HPDE6-E6E7 (cell line): Measurements from ENCODE around the gene IL7R.
A peak's percentile ranks its signal among the peaks of the same experiment; 100 is the strongest.
"Not testable (repeated sequence)": the region's sequence is repeated elsewhere in the genome, so short reads cannot be mapped to it uniquely, and the experiment has no call there.

Experiments used
- DNase-seq: peaks from one replicate; pipeline ENCODE4 v3.0.0; 2011; ENCODE audit warnings: missing footprints; ENCODE audit errors: extremely low spot score

IL7R gene

DNA sequence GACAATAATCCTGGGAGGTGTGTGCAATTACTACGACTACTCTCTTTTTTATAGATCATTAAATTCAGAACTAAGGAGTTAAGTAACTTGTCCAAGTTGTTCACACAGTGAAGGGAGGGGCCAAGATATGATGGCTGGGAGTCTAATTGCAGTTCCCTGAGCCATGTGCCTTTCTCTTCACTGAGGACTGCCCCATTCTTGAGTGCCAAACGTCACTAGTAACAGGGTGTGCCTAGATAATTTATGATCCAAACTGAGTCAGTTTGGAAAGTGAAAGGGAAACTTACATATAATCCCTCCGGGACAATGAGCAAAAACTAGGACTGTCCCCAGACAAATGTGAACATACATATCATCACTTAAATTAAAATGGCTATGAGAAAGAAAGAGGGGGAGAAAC lies 20.2 kb downstream of the IL7R start:
- DNase-seq, result peak; percentile 21

DNA sequence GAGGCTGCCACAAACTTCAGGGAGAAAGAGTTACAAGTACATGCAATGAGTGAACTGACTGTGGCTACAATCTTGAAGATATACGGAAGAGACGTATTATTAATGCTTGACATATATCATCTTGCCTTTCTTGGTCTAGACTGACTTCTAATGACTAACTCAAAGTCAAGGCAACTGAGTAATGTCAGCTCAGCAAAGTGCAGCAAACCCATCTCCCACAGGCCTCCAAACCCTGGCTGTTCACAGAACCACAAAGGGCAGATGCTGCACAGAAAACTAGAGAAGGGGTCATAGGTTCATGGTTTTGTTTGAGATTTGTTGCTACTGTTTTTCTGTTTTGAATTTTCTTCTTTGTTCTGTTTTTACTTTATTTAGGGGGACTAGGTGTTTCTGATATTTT lies 21.0 kb downstream of the IL7R start:
- DNase-seq, result no peak

DNA sequence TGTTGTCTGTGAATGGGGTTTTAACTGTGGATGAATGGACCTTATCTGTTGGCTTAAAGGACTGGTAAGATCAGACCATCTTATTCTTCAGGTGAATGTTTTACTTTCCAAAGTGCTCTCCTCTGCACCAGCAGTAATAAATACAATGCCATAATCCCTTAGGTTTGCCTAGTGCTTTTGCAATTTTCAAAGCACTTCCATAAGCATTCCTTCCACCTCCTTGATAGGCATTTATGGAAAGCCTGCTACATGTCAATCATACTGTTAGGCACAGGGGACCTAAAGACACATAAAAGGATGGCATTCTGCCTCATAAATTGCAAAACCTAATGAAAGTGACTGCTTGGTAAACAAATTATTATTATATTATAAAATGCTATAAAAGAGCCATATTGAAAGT lies 21.4 kb downstream of the IL7R start:
- no peak for DNase-seq

DNA sequence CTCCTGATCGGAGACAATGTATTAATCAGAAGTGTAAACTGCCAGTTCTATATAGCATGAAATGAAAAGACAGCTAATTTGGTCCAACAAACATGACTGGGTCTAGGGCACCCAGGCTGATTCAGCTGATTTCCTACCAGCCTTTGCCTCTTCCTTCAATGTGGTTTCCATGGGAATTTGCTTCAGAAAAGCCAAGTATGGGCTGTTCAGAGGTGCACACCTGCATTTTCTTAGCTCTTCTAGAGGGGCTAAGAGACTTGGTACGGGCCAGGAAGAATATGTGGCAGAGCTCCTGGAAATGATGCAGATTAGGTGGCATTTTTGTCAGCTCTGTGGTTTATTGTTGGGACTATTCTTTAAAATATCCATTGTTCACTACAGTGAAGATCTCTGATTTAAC lies 22.4 kb downstream of the IL7R start:
- DNase-seq, result no peak

DNA sequence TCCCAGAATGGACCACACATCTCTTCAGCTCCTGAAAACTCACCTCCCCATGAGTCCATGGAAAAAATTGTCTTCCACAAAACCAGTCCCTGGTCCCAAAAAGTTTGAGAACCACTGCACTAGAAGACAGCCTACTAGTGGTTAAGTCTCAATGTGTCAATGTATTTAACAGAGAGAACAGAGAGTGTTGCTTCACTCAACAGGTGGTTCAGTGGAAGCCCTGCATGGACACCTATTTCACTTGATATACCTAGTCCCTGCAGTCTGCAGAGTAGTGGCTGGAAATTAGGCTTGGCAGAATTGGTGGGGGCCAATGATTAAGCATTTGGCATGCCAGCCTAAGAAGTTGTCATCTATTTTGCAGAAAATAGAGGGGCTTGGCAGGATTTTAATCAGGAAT lies 23.0 kb downstream of the IL7R start:
- DNase-seq, result no peak

DNA sequence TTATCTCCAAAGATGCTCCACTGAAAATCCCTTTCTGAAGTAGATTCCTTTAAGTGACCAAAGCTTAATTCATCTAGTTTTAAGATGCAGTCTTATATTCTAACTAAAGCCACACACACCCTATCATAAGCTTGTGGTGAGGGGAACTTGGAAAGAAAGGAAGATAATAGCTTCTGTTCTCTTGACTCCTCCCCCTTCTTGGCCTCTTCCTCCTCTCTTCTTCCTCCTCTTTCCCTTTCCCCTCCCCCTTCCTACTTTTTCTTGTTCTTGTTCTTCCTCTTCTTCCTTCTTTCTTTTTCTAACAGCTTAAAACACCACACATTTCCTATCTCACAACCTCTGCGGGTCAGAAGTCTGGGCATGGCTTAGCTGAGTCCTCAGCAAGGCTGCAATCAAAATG lies 23.5 kb downstream of the IL7R start:
- no peak for DNase-seq

DNA sequence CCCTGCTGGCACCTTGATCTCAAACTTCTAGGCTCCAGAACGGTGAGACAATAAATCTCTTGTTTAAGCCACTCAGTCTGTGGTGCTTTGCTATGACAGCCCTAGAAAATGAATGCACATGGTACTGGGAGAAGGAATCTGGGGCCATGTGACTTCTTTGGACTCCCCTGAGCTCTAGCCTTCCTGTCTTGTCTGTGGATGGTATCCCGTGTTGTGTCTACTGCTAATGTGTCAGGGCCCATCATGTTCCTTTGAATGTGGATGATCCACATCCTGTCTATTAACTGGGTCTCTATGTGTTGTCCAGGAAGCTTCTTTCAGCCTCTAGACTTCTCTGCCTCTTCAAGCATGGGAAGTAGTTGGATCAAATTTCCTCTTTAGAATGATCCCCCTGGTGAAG lies 25.1 kb downstream of the IL7R start:
- no peak for DNase-seq

DNA sequence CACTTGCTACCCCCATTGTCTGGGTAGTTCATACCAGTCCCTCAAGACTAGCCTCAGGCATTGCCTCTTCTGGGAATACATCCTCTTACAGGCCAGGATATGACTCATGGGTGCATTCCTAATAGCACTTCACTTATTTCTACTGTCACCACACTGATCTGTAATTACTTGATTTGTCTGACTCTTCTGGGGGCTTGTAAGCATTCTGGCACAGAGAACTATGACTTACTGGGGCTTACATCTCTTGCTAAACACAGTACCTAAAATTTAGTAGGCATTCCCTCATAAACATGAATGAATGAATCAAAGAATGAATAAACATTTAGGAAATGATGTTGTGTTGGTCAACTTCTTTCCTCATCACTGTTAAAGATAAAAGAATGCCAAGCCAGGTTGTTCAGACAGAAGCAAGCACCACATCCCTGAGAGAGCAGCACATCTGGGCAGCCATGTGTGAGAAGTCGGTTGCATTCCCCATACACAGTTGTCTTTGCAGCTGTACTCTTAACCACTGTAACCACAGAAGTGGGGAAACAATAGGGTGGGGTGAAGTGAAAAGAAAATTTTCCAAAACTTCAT lies 27.6 kb downstream of the IL7R start:
- peak; percentile 34 for DNase-seq

DNA sequence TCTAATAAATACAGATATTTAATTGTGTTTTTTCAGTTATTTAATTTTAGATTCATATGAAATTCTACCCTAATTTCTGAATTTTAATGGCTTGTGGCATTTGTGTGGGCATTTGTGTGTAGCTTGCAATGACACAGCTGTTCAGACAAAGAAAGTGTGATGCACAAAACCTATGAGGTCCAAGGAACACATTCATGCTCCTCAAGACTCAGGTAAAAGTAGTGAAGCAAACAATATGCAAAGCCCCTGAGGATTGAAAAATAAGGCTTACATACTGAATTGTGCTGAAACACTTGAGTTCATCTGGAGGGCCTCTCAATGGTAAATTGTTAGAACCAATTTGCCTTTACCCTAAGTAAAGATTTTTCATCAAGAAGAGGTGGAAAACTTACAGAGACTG lies 28.1 kb downstream of the IL7R start:
- no peak for DNase-seq

DNA sequence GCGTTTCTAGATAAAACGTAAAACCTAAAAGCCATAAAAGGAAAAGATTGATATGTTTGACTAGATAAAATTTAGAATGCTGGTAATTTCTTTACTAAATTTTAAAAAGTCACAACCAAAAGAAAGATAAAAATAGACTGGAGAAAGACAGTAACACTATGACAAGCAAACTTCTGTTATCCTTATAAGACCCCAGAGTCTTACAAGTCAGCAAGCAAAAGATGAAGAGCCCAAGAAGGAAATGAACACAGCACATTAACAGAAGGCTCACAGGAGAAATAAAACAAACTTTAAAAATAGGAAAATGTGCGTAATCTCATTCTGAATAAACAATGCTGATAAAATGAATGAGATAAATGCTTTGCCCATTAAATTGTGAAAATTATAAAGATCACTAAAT lies 29.7 kb downstream of the IL7R start:
- no peak for DNase-seq

DNA sequence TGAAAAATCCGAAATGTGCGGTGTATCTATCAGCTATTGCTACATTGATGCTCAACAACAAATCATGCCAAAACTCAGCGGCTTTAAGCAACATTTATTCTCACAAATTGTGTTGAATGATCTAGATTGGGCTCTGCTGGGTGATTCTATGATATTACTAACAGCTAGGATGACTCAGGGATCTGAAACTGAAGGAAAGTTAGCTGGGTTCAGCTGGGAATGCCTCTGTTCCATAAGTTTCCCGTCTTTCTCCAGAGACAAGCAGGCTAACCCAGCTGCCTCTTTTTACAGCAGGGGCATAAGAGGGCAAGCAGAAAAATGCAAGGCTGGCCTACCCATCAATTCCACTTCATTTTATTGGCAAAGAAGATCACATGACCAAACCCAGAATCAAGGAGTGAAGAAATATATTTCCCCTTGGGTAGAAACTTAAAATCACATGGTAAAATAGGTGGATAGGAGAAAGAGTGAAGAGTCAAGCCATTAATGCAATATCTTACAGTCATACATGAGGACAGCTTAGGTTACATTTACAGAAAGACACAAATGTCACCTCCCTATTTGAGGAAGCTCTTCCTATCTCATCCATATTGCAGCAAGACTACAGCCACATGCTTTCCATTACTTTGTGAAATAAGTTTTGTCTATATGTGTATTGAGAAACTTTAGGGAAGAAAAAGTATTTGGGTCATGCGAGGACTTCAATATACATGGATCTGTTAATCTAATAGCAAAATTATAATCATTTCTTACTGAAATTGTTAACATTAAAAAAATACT lies 30.8 kb downstream of the IL7R start:
- DNase-seq, result no peak

DNA sequence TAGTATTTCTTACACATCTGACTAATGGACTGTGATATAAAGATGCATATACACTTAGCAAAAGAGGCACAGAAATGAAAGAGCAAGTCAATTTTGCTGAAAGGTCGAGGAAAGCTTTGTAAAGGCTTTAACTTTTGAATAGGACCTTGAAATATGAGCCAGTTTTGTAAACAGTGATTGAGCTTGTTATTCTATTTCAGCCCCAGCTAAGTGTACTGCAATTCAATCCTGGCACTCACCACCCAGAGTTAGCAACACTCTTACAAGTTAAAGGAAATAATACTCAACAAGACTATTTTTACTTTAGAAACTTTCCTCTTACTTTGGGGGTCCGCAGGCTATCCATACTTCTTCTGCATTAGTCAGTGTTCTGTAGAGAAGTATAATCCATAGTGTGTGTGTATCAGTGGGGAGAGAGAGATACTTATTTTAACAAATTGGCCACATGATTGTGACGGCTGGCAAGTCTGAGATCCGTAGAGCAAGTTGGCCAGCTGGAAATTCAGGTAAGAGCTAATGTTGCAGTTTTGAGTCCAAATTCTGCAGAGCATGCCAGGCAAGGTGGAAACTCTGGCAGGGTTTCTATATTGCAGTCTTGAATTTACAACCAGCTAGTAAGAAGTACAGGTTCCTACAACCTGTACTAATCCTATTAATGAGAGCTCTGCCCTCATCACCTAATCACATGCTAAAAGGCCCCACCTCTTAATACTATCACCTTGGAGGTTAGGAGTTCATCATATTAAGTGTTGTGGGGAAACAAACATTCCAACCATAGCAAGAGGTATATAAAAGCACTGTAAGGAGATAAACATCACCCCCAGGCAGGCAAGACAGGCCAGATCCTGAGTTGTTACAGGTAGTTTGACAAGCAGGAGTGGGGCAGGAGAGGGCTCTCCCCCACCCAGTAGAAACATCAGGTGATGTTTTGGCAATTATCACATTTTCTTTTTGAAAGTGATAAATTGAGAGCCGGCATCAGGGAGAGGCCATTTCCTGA lies 33.6 kb downstream of the IL7R start:
- DNase-seq, result no peak

DNA sequence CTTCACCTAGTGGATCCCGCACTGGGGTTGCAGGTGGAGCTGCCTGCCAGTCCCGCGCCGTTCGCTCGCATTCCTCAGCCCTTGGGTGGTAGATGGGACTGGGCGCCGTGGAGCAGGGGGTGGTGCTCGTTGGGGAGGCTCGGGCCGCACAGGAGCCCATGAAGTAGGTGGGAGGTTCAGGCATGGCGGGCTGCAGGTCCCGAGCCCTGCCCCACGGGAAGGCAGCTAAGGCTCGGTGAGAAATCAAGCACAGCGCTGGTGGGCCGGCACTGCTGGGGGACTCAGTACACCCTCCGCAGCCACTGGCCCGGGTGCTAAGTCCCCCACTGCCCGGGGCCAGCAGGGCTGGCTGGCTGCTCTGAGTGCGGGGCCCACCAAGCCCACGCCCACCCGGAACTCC lies 36.1 kb downstream of the IL7R start:
- not testable (repeated sequence) for DNase-seq

DNA sequence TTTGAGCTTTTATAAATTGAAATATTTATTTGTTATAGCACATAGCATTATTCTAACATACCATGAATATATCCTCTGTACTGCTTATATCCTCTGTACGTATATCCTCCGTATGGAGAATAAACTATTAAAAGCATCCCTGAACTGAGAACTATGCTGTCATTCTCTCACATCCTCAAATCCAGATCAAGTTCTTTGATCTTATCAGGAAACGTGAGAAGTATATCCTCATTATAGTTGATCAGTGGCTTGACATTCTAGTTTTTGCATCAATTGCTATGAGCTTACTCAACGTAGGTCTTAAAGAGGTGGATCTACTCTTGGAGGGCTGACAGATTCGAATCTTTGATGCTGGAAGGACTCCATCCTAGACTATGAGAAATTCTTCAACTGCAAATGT lies 37.4 kb downstream of the IL7R start:
- no peak for DNase-seq

DNA sequence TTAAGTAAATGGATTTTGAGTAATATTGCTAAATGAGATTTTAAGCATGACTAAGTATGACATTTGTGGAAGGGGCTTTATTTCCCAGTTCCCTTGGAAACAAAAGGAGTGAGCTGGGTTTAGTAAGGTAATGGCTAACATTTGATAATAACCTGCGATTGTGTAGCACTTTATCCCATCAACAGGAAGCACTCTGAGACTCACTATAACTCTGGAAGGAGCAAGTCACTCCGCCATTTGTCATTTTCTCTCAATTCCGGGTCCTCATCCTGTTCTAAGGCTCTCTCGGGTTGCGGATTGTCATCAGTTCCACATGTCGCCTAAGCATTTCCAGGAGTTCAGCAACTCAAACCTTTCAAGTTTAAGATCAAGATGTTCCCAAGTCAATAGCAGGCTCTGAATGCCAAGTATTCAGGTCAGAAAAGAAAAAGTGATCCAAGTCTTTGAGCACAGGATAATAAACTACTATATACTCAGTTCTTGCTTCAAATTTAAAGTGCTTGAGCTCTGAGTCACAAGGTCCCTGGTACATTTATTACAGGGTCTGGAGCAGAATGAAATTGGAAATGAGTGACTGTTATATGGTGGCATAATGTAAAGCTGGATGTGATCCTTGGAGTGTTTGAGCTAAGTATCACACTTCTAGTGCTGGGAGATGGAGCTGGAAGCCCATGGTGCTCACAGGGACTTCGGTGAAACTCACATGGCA lies 42.4 kb downstream of the IL7R start:
- no peak for DNase-seq

DNA sequence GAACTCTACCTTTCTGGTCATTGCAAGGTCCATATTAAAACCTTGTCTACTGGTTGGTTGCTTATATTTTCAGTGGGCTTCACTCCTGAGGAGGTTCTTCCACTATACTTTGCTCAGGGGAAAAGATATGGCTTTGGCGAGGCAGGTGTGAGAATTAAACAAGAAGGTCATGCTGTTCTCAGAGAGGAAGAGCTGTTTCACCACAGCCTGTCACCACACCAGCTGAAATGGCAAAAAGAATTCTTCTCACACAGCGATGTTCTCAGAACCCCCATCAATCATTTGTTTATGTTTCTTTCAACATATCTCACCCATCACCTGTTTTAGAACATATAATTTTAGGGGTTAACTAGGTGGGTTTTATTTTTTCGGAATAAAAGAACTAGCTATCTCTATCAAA lies 43.1 kb downstream of the IL7R start:
- no peak for DNase-seq

DNA sequence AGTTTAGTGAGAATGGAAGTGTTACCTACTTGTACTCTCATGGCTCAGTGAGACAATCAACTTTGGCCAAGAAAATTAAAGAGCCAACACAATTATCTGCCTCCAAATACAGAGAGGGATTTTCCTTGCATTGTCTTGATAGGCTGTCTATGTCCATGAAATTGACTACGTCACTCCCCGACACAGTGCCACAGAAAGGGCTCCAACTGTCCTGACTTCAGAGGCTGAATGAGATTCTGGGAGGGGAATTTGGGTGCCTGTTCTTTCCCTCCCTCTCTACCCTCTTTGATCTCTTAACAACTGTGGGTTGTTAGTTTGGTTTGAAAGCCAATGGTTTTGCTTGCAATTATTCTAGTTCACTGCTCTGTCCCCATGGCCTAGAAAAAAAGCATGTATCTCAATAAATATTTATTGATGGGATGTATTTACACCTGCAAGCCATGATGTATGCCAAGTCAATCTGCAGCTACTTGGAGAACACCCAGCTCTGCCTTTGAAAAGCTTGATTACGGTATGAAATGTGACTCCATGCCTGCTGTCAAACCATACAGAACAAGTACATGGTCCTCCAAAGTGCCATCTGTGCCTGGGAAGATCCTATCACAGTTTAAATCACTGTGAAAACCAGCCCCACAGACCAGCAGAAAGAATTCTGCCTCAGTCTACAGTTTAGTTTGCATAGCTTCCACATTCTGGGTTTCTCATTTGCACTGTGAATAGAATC lies 44.4 kb downstream of the IL7R start:
- no peak for DNase-seq

DNA sequence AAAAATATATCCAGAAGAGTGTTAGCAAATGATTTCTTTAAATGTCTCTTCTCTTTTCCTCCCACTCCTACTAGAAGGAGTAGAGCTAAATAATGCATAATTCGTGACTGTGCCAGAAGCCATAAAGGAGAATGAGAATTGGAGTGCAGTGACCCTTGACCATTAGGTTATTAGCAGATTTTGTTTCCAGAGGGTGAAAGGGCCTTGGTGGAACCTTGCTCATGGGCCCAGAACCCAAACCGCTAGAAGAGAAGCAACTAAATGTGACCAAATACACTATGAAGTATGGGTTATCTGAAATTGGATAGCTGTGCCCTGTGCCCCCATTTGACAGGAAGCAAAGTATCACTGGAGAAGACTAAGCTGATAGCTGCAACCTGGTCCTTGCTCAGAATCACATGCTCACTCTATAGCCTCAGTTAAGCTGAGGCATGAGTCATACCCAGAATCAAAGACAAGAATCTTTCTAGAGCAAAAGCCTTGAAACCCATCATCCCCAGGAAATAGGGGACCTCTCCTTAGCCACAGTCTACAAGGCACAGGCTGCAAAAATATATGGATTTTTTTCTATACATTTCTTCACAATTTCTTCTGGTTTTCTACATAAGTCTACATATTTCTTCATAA lies 45.5 kb downstream of the IL7R start:
- no peak for DNase-seq

DNA sequence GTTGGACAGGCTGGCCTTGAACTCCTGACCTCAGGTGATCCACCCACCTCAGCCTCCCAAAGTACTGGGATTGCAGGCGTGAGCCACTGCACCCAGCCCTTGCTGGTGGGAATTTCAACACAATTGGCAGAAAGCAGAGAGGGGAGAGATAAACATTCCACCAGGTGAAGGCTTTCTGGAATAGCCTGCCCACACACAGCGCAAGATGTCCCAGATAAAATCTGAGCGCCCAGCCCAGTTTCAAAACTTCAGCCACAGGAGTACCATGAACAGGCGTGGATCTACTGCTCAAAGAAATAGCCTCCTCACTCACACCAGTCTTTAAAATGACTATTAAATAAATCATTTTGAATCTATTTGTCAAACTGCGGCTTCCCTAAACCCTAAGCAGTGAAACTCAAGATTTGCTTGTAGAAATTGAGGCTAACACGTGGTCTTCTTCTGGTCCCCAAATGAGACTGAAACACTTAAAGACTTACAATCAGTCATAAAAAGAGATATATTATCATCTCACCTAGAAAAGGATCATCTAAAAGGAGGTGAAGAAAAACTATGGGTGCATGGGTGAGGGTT lies 47.0 kb downstream of the IL7R start:
- no peak for DNase-seq

DNA sequence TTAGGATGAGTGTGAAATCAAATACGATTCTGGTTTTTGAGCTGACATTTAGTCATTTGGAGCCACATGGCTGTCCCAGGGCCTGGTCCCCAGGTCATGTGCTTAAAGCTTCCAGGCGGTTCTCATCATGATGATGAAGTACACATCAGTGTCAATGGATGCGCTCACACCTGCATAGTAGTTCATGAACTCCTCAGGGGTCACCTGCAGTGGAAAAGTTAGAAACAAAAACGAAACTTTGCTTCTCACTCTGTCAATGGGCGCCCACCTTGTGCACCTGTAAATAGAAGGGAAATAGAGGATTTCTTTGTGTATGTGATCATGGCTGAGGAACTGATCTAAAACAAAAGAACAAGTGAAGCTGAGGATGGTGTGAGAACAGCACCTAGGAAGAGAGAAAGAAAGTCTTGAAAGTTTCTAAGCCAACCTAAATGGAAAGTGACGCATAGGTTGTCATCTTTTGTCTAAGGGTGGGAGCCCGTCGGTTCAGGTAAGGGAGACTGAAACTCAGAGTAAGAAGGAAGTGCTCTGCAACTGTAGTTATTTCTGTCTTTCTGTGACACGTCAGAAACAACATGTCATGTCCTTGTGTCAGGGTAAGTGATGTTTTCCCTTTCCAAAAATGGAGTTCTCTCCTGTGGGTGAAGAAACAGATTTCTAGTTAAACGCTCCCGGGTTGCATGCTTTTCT lies 47.9 kb downstream of the IL7R start:
- DNase-seq, result no peak
